NCI-H2107 treated with DMSO at 0.1 percent for 48 hours (cell line): Measurements from ENCODE around the gene SH2D2A.

Source experiments
- DNase-seq: peaks from one replicate; lab custom pipeline; 2025; ENCODE audit not compliant: unreplicated experiment; lab: John Stamatoyannopoulos, UW

Gene SH2D2A

GRCh38 chr1:156823210-156823790, 6.7 kb upstream of the SH2D2A start:
- DNase-seq: no peak

GRCh38 chr1:156822680-156823079, 6.0 kb upstream of the SH2D2A start:
- no peak for DNase-seq

GRCh38 chr1:156821801-156822200, 5.2 kb upstream of the SH2D2A start:
- DNase-seq: no peak

GRCh38 chr1:156815961-156816422, 656 bp downstream of the SH2D2A start:
- no peak for DNase-seq

GRCh38 chr1:156815307-156815826, 1.3 kb downstream of the SH2D2A start:
- no peak for DNase-seq

DNA sequence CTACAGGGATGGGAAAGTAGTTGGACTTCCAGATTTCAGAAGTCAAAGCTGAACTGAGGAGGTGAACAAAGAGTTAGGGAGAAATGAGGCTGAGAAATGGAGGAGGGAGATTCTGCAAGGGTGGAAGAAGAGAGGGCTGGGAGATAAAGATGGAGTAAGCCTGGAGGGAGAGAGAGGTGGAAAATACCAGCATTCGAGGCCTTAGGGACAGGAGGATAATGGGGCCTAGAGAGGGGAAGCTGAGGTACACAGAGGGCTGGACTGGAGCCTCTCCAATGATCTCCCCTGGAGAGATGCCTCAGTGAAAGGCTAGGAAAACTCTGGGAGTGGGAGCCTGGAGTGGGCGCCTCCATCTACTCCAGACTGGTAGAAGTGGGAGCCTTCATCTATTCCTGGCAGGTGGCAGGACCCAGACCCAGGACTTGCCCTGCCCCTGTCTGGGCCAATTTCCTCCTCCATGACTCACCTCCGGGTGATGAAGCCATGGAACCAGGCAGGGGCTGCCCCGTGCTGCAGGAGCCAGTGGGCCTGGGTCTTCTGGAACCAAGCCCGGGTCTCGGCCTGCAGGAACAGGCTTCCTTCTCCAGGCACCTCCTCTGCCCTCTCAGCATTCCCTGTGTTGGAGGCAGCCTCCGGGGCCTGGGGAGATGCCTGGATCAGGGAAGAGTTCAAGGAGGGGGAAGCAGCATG, 1.9 kb downstream of the SH2D2A start:
- no peak for DNase-seq

- no peak for DNase-seq
Measured at GRCh38 chr1:156813750-156814570, 2.7 kb downstream of the SH2D2A start.

- DNase-seq: no peak
Measured at GRCh38 chr1:156813298-156813697, 3.4 kb downstream of the SH2D2A start.

GRCh38 chr1:156812293-156812990, 4.2 kb downstream of the SH2D2A start:
- no peak for DNase-seq

- DNase-seq: no peak
Measured at GRCh38 chr1:156811168-156811567, 5.5 kb downstream of the SH2D2A start.

GRCh38 chr1:156809711-156810366, 6.8 kb downstream of the SH2D2A start:
- no peak for DNase-seq

DNA sequence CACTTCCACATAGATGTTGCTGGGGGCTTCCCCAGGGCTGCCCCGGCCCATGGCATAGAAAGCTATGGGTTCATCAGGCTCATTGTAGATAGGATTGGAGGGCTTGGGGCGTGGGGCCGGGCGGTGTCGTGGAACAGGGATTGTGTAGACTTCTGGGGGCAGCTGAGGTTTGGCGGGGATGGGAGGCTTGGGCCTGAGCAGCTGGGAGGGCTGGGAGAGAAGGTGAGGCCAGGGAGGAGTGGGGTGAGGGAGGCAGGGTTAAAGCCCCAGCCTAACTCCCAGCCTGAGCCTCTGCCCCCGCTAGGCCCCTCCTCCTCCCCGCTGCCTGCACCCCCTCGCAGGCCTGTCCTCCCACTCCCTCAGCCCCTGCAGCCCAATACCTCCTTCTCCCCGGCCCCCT, 7.4 kb downstream of the SH2D2A start:
- no peak for DNase-seq

- no peak for DNase-seq
Measured at GRCh38 chr1:156808186-156809030, 8.2 kb downstream of the SH2D2A start.

DNA sequence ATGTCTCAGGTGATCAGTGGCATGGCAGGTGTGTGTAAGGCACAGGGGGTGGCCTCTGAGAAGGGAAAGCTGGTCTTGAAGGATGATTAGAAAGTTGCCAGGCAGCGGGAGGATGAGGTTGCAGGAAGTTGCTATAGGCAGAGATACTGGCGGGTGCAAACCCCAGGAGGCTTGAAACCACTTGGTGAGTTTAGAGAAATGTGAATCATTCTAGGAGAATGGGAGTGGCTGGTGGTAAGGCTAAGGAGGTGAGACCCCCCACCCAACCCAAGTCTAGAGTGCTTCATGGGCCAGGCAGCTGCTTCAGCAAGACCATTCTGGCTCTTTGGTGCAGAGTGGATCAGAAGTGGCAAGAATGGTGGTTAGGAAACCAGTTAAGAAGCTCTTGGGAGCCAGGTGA, 9.0 kb downstream of the SH2D2A start:
- DNase-seq: no peak

DNA sequence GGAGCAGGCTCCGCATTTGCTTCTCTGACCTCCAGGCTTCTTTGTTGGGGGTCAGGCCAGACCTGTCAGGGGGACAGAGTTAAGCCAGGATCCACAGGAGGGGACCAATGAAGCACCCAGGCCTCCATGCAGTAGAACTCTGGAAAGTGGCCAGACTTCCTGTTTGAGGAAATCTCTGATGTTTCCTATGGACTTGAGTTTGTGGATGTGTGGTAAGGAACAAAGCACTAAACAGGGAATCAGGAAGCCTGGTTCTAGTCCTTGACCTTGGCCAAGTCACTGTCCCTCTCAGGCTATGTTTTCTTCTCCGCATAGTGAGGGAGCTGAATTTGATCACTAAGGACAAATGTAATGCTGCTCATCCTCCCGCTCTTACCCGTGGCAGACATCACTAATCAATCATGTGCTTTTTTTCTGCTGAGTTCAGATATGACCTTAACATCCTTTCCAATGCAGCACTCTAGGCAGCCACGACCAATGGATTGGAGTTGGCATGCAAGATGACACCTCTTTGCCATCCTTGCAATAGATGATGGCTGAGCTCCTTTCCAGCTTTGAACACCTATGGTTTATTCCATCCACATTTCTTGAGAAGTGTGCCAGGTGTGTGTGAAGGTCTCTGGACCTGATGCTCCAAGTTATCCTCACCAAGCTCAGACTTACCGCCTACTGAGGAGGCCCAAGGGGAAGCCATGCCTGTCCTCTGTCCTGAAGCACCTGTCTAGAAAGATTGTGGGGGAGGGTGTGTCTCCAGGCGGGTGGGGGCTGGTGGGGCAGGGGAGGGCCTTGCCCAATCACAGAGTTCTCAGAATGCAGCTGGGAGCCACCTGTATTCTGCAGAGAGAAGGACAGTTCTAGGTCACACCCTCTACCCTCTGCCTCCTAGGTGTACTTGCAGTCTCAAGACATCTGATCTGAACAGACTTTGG, 9.9 kb downstream of the SH2D2A start:
- no peak for DNase-seq

GRCh38 chr1:156805766-156806511, 10.7 kb downstream of the SH2D2A start:
- no peak for DNase-seq

GRCh38 chr1:156804572-156805243, 11.9 kb downstream of the SH2D2A start:
- DNase-seq: peak; percentile 78
